Fibroblast of villous mesenchyme (primary cell): ENCODE measurements around the gene HRAS. TPM values are rescaled to one million over a fixed set of nuclear protein-coding genes. Genes with fewer than 3 reads are reported as not detected.

Experiments
- DNase-seq: peaks from one replicate; pipeline ENCODE4 v3.0.0-alpha.2; 2010; ENCODE audit warnings: low read depth
- H3K4me3 ChIP-seq: 2 replicates; pipeline ENCODE4 v1.5.1; 2011; ENCODE audit warnings: low read depth, mild to moderate bottlenecking, low read length
- total RNA-seq: library from RNA; depleted of rRNA; stranded (reverse); fragments of >200 nt; gene quantifications from 2 replicates; pipeline ENCODE4 v1.2.3, GENCODE V29; 2012
- TF ChIP-seq, protein P1 (sequence below): IDR thresholded peaks from 2 replicates; pipeline ENCODE4 v1.5.1; 2012; ENCODE audit warnings: low read depth, mild to moderate bottlenecking, low read length; ENCODE audit not compliant: insufficient read depth

The HRAS gene
- total RNA-seq, 1 donor, result 36.7 TPM

DNA sequence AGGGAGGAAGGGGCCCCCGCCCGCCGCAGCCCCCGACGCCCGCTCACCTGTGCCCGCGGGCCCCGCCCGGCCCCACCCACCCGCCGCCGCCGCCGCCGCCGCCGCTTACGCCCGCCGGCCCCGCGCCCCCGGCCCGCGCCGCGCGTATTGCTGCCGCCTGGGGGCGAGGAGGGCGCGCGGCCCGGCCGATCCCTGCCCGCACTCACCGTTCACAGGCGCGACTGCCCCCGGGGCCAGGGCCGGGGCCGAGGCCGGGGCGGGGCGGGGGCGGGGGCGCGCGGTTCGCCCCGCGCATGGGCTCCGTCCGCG, 212 bp downstream of the HRAS start:
- H3K4me3 ChIP-seq, result peak overlapping the region; percentile 79
- TF ChIP-seq, protein P1, sequence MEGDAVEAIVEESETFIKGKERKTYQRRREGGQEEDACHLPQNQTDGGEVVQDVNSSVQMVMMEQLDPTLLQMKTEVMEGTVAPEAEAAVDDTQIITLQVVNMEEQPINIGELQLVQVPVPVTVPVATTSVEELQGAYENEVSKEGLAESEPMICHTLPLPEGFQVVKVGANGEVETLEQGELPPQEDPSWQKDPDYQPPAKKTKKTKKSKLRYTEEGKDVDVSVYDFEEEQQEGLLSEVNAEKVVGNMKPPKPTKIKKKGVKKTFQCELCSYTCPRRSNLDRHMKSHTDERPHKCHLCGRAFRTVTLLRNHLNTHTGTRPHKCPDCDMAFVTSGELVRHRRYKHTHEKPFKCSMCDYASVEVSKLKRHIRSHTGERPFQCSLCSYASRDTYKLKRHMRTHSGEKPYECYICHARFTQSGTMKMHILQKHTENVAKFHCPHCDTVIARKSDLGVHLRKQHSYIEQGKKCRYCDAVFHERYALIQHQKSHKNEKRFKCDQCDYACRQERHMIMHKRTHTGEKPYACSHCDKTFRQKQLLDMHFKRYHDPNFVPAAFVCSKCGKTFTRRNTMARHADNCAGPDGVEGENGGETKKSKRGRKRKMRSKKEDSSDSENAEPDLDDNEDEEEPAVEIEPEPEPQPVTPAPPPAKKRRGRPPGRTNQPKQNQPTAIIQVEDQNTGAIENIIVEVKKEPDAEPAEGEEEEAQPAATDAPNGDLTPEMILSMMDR, result no peak
- no peak for DNase-seq

- DNase-seq, result peak; percentile 17
- H3K4me3 ChIP-seq, result peak overlapping the region; percentile 79
- TF ChIP-seq, protein P1, result no peak
These were observed 773 bp downstream of the HRAS start for GRCh38 chr11:534396-535209.

DNA sequence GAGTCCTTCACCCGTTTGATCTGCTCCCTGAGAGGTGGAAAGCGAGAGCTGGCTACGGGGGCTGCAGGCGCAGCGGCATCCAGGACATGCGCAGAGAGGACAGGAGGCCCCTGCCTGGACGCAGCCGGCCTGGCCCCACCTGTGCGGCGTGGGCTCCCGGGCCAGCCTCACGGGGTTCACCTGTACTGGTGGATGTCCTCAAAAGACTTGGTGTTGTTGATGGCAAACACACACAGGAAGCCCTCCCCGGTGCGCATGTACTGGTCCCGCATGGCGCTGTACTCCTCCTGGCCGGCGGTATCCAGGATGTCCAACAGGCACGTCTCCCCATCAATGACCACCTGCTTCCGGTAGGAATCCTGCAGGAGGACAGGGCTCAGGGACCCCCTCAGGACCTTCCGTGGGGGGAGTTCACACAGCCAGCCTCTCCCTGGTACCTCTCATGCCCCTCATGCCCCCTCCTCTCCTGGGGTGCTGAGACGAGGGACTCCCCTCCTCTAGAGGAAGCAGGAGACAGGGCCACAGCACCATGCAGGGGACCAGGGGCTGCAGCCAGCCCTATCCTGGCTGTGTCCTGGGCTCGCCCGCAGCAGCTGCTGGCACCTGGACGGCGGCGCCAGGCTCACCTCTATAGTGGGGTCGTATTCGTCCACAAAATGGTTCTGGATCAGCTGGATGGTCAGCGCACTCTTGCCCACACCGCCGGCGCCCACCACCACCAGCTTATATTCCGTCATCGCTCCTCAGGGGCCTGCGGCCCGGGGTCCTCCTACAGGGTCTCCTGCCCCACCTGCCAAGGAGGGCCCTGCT, 1.6 kb downstream of the HRAS start:
- TF ChIP-seq, protein P1, result no peak
- H3K4me3 ChIP-seq, result peak overlapping the region; percentile 79

GRCh38 chr11:532986-533585, 2.3 kb downstream of the HRAS start:
- TF ChIP-seq, protein P1, result no peak
- no peak overlapping the region for H3K4me3 ChIP-seq
- no peak for DNase-seq

More for the DNA sequence above, 1.6 kb downstream of the HRAS start:
- no peak for DNase-seq

DNA sequence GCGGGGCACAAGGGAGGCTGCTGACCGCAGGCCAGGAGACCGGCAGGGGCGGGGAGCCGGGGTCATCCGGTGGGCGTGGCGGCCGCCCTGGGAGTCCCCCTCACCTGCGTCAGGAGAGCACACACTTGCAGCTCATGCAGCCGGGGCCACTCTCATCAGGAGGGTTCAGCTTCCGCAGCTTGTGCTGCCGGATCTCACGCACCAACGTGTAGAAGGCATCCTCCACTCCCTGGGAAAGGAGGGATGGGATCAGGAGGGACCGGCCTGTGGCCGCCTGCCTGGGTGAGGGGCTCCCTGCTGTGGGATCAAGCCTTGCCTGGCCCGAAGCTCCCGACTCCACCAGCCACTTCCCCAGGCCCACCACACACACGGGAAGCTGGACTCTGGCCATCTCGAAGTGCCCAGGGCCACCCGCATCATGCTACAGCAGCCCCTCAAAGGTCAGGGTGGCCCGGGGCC, 2.8 kb downstream of the HRAS start:
- TF ChIP-seq, protein P1, result no peak
- H3K4me3 ChIP-seq, result no peak overlapping the region
- DNase-seq, result no peak

DNA sequence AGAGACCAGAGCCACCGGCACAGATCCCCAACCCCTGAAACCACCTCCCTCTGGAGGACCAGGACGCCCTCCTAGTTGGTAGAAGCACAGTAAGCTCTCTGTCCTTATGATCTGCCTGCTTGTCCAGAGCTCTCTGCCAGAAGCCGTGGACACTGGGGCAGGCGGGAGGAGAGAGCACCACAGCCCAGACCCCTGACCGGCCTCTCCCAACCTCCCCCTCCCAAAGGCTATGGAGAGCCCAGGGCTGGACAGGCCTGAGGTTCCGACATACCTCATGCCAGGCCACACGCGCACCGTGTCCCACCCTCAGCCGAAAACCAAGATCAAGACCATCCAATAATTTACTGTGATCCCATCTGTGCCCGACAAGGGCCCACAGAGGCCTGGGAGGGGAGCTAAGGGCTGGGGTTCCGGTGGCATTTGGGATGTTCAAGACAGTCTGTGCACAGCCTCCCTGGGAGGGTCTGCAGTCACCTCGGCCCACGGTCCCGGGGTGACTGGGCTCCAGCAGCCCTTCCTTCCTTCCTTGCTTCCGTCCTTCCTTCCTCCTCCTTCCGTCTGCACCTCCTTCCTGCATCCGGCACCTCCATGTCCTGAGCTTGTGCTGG, 3.4 kb downstream of the HRAS start:
- no peak overlapping the region for H3K4me3 ChIP-seq
- TF ChIP-seq, protein P1, result no peak
- no peak for DNase-seq
